Heart left ventricle (tissue), 16 donors: ENCODE measurements around the gene CACNA1D. TPM values are rescaled to one million over a fixed set of nuclear protein-coding genes. Genes with fewer than 3 reads are reported as not detected.

Experiments used
- ATAC-seq, 4 donors: fragments of 200-7000 bp; cut with Tn5 transposase; one replicate each; pipeline ENCODE4 v1.9.1; 2020 to 2022; ENCODE audit warnings: moderate library complexity in 4 of 4, mild to moderate bottlenecking in 3 of 4, moderate number of reproducible peaks in 1 of 4
- DNase-seq, 5 donors: peaks; one replicate each; pipeline ENCODE4 v3.0.0-alpha.2; 2020
- H3K27ac ChIP-seq, 12 donors: fragments of 200-600 bp; sonication (generic) in 4 of 12; one replicate each; pipeline versions ENCODE4 v1.5.0 to v1.8.0; 2016 to 2022; ENCODE audit warnings: mild to moderate bottlenecking in 2 of 12
- H3K27me3 ChIP-seq, 9 donors: fragments of 200-600 bp; sonication (generic) in 2 of 9; one replicate each; pipeline versions ENCODE4 v1.5.1 to v1.8.0; 2016 to 2022; ENCODE audit warnings: mild to moderate bottlenecking in 3 of 9
- H3K36me3 ChIP-seq, 9 donors: fragments of 200-600 bp; sonication (generic) in 2 of 9; one replicate each; pipeline versions ENCODE4 v1.5.0 to v1.8.0; 2018 to 2022; ENCODE audit warnings: mild to moderate bottlenecking in 2 of 9
- H3K4me1 ChIP-seq, 12 donors: fragments of 200-600 bp; sonication (generic) in 4 of 12; one replicate each; pipeline versions ENCODE4 v1.5.0 to v1.8.0; 2016 to 2022; ENCODE audit warnings: mild to moderate bottlenecking in 3 of 12
- H3K4me3 ChIP-seq, 12 donors: fragments of 200-600 bp; sonication (generic) in 4 of 12; one replicate each; pipeline versions ENCODE4 v1.5.0 to v1.8.0; 2017 to 2022; ENCODE audit warnings: mild to moderate bottlenecking in 9 of 12, moderate library complexity in 4 of 12
- H3K9me3 ChIP-seq, 12 donors: fragments of 200-600 bp; sonication (generic) in 4 of 12; one replicate each; pipeline versions ENCODE4 v1.5.0 to v1.8.0; 2016 to 2022; ENCODE audit warnings: mild to moderate bottlenecking in 1 of 12
- POLR2A ChIP-seq, 2 donors: fragments of 450-650 bp; IDR thresholded peaks; one replicate each; pipeline ENCODE4 v1.6.1; 2017; ENCODE audit warnings: antibody characterized with exemption in 2 of 2, mild to moderate bottlenecking in 2 of 2, moderate library complexity in 2 of 2
- WGBS, 4 donors: extraction: QIAGEN DNeasy Blood & Tissue Kit in 2 of 4; methylation state at CpG; one replicate each; pipeline versions ENCODE4 v1.1.5 to v1.1.7; 2013 to 2018; 5-methylcytosine and 5-hydroxymethylcytosine counted together
- intact Hi-C, 10 donors: fragments of 100-400 bp; cut with DNase I; formaldehyde crosslinking; loops; one replicate each; pipeline versions ENCODE4 v1.11.1 to v1.14.2; 2022
- polyA plus RNA-seq, 2 donors: library from polyadenylated mRNA; stranded (reverse); fragments of 200-250 nt; gene quantifications; one replicate each; pipeline ENCODE4 v1.2.3, GENCODE V29; 2013
- total RNA-seq, 9 donors: library from RNA; depleted of rRNA in 2 of 9; stranded (reverse); fragments of >200 nt in 2 of 9; fragmentation: NEBNext Ultra II Directional in 3 of 9; extraction: Animal tissue kit (Norgen Biotek cat#: 25700) in 3 of 9; gene quantifications; one replicate each; pipeline versions ENCODE4 v1.1.0 to v1.2.4, GENCODE V29; 2016 to 2023
- TF ChIP-seq, protein P1 (sequence below), 12 donors: fragments of 200-600 bp; sonication (generic) in 4 of 12; IDR thresholded peaks; one replicate each; pipeline versions ENCODE4 v1.5.0 to v1.8.0; 2018 to 2022; ENCODE audit warnings: antibody characterized with exemption in 12 of 12, mild to moderate bottlenecking in 5 of 12
- donor health status: ischemic (EF 13 %, LVEDD 7.1; RV severe dilation, severe dysfunction).
- donor health status: healthy with polysubstance abuse.
- donor health status: DM: no; HTN: yes; CAD: no.
- donor health status: DM: no; HTN: no; CAD: no.
- donor health status: ischemic (EF 25% LVEDD 6.9; RV normal size, moderate dysfunction).
- donor health status: ischemic (EF 25% LVEDD 5.7; RV mildly dilated, moderate dysfunction).
- donor health status: healthy.
- donor health status: DM: yes; HTN: yes; CAD: no.
- donor health status: ischemic (EF 35%, LVEDD 5.7; RV mildly dilated, moderate dysfunction).
- donor health status: nonischemic (EF 11% LVEDD 7.7; RV severe dilation, severe dysfunction).
- donor health status: DM: yes; HTN: yes; CAD: no.
- donor health status: PGD.
- donor health status: ischemic (EF 29% LVEDD 5.4; RV normal size, mild dysfunction).
- donor health status: nonischemic (EF 23%, LVEDD 6.1; RV moderate dilation, normal function).

The CACNA1D gene
- total and polyA plus RNA-seq, 11 donors: 0.06 to 2.4 (median 0.40) TPM; not detected in 1

DNA sequence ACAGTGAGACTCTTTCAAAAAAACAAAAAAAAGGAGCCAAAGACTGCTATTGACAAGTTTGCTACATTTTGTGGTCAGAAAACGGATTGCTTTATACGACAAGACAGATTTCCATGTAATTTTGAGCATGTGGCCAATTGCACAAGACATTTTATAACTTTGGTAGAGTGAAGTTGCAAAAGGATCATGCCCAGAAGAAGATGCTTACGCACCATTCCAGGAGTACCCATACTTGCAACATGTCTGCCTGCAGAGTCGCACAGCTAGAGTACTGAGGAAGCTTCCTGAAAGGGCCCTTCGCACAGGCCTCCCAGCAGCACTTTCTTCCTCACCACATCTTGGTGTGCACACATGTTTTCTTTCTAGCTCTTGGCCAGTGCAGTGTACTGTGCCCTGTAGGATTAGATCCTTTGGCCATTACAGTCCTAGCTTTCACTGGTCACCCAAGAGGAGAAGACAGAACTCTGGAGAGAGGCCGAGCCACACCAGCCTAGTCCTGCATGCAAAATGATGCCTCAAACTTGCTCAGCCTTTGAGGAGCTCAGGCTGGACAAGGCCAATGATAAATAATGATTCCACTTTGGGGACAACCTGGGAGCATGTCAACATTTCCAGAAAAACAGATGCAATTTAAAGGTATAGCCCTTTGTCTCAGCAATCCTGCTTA is 340.2 kb downstream of the CACNA1D start:
- intact Hi-C loops: no loop called here
- H3K27ac ChIP-seq: no peak overlapping the region
- TF ChIP-seq POLR2A (IDR thresholded peaks at IDR 0.05): no peak
- TF ChIP-seq, protein P1, sequence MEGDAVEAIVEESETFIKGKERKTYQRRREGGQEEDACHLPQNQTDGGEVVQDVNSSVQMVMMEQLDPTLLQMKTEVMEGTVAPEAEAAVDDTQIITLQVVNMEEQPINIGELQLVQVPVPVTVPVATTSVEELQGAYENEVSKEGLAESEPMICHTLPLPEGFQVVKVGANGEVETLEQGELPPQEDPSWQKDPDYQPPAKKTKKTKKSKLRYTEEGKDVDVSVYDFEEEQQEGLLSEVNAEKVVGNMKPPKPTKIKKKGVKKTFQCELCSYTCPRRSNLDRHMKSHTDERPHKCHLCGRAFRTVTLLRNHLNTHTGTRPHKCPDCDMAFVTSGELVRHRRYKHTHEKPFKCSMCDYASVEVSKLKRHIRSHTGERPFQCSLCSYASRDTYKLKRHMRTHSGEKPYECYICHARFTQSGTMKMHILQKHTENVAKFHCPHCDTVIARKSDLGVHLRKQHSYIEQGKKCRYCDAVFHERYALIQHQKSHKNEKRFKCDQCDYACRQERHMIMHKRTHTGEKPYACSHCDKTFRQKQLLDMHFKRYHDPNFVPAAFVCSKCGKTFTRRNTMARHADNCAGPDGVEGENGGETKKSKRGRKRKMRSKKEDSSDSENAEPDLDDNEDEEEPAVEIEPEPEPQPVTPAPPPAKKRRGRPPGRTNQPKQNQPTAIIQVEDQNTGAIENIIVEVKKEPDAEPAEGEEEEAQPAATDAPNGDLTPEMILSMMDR (IDR thresholded peaks at IDR 0.05): no peak
- no peaks in the 10 kb centered on the region for H3K4me1 ChIP-seq
- DNase-seq: no peak
- no peaks in the 10 kb centered on the region for H3K36me3 ChIP-seq
- no peaks in the 10 kb centered on the region for H3K9me3 ChIP-seq
- H3K27me3 ChIP-seq: no peaks in the 10 kb centered on the region
- no peak overlapping the region for H3K4me3 ChIP-seq
- WGBS, 4 donors: 86 to 93% (median 89%) methylated on average over 6 of the region's 6 CpGs
- no peak for ATAC-seq

DNA sequence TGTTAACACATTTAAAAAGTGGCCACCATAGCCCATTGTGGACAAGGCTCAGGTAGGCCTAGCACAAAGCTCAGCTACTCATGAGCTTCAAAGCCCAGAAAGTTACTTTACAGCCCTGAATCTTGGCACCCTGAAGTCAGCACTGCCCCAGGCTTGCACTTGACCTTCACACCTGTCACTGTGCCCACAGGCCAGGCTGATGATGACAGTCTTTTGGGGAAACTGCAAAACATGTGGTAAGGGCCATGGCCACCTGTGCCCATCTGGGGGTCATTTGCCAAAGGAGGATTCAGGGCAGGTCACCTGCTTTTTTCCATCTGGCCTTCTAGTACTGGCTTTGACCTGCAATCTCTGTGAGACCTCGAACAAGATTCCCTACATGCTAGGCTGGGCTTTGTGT is 340.8 kb downstream of the CACNA1D start:
- ATAC-seq: no peak
- TF ChIP-seq POLR2A (IDR thresholded peaks at IDR 0.05): no peak
- TF ChIP-seq, protein P1 (IDR thresholded peaks at IDR 0.05): no peak
- 64 to 92% (median 83%) methylated on average over 1 of the region's 1 CpG for WGBS, 4 donors
- no peak overlapping the region for H3K27ac ChIP-seq
- no peaks in the 10 kb centered on the region for H3K4me1 ChIP-seq
- H3K4me3 ChIP-seq: no peak overlapping the region
- intact Hi-C loops: no loop called here
- no peaks in the 10 kb centered on the region for H3K36me3 ChIP-seq
- H3K9me3 ChIP-seq: no peaks in the 10 kb centered on the region
- no peak for DNase-seq
- H3K27me3 ChIP-seq: no peaks in the 10 kb centered on the region

DNA sequence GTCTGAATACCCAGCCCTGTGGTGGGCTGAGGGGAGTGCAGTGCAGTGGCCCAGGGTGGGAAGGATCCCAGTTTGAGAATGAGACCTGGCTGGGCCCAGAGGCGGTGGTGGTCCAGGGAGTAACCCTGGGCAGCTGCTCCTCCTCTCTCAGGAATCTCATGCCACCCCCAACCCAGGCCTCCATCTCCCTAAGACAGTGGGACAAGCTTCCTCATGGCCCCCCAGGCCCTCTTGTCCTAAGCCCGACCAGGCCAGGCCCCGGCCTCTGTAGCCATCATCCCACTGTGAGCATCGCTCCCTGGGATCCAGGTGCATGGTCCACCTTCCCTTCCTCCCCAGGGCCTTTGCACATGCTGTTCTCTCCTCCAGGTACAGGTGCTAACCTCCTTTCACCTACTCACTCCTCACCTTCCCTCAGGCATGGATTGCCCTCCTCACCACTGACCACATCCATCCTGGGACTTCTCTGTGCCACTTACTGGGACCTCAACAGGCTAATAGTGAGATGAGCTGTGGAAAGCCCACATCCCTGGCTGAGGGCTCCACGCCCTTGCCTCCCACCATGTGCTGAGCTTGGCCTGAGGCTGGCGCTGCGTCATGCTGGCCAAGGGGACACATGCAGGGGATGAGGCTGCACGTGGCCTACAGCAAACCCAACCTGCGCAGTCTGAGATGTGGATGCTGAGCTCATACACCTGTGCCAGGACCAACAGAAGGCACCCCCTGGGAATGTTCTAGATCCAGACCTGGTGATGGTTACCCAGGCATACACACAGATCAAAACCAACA is 341.9 kb downstream of the CACNA1D start:
- Histone ChIP-seq H3K9me3 (no peaks in the 10 kb centered on the region), H3K36me3 (no peaks in the 10 kb centered on the region), H3K27me3 (no peaks in the 10 kb centered on the region), H3K4me3 (no peak overlapping the region), H3K27ac (no peak overlapping the region), H3K4me1 (no peaks in the 10 kb centered on the region)
- ATAC-seq (no peak), DNase-seq (no peak)
- 91 to 96% (median 95%) methylated on average over 8 to 9 of the region's 9 CpGs for WGBS, 4 donors
- intact Hi-C loops: no loop called here
- TF ChIP-seq, protein P1 (IDR thresholded peaks at IDR 0.05): no peak
- no peak for TF ChIP-seq POLR2A (IDR thresholded peaks at IDR 0.05)

DNA sequence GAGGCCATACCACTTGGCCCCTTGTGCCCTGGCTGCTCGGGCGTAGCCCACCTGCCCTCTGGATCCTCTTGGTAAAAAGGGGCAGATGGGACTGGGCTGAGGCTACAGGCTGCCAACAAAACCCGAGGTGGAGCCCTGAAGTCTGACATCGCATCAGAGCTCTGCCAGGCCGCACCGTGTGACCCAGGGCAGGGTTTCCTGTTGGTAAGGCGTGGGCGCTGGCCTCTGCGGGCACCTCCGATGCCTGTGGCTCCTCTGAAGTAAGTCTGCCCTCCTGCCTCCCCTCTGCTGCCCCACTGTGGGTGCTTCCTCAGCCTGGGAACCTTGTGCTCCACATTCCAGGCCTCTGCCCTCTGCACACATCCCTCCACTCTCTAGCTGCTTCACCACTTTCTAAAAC is 342.9 kb downstream of the CACNA1D start:
- Histone ChIP-seq H3K9me3 (no peaks in the 10 kb centered on the region), H3K36me3 (no peaks in the 10 kb centered on the region), H3K4me1 (no peaks in the 10 kb centered on the region), H3K27me3 (no peaks in the 10 kb centered on the region), H3K4me3 (no peak overlapping the region), H3K27ac (no peak overlapping the region)
- no peak for ATAC-seq
- intact Hi-C loops: no loop called here
- WGBS, 4 donors: 82 to 95% (median 84%) methylated on average over 4 to 10 of the region's 10 CpGs
- no peak for TF ChIP-seq POLR2A (IDR thresholded peaks at IDR 0.05)
- TF ChIP-seq, protein P1 (IDR thresholded peaks at IDR 0.05): no peak
- DNase-seq: no peak
